ENCODE results near the gene FLYWCH2.

Gene FLYWCH2, protein sequence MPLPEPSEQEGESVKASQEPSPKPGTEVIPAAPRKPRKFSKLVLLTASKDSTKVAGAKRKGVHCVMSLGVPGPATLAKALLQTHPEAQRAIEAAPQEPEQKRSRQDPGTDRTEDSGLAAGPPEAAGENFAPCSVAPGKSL

GRCh38 chr16:2882650-2883457 is at the start of gene FLYWCH2:
TSS of gene FLYWCH2 (plus strand) at chr16:2883215. CDS start at chr16:2896450, 13,235 bp downstream.
- H3K27ac ChIP-seq: peak within 1 kb of the TSS; percentile 87
- TF ChIP-seq, protein P1, sequence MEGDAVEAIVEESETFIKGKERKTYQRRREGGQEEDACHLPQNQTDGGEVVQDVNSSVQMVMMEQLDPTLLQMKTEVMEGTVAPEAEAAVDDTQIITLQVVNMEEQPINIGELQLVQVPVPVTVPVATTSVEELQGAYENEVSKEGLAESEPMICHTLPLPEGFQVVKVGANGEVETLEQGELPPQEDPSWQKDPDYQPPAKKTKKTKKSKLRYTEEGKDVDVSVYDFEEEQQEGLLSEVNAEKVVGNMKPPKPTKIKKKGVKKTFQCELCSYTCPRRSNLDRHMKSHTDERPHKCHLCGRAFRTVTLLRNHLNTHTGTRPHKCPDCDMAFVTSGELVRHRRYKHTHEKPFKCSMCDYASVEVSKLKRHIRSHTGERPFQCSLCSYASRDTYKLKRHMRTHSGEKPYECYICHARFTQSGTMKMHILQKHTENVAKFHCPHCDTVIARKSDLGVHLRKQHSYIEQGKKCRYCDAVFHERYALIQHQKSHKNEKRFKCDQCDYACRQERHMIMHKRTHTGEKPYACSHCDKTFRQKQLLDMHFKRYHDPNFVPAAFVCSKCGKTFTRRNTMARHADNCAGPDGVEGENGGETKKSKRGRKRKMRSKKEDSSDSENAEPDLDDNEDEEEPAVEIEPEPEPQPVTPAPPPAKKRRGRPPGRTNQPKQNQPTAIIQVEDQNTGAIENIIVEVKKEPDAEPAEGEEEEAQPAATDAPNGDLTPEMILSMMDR (IDR thresholded peaks at IDR 0.05): peak; percentile 8; the same call in 1 of the 2 replicates
- TF ChIP-seq ZFX (IDR thresholded peaks at IDR 0.05; ENCODE audit: borderline replicate concordance): no peak

- TF ChIP-seq ZFX (IDR thresholded peaks at IDR 0.05; ENCODE audit: borderline replicate concordance): no peak
- TF ChIP-seq, protein P1 (IDR thresholded peaks at IDR 0.05): no peak
- no peak overlapping the region for H3K27ac ChIP-seq
These were observed 49.2 kb upstream of the FLYWCH2 start for GRCh38 chr16:2833776-2834175.

DNA sequence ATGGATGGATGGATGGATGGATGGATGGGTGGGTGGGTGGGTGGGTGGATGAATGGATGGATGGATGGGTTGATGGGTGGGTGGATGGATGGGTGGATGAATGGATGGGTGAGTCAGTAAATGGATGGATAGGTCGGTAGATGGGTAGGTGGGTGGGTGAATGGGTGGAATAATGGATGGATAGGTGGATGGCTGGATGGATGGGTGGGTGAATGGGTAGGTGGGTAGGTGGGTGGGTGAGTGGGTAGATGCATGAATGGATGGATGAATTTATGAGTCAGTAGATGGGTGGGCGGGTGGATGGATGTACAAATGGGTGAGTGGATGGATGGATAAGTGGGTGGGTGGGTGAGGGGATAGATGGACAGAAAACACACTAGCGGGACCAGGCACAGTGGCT is 48.0 kb upstream of the FLYWCH2 start:
- TF ChIP-seq, protein P1 (IDR thresholded peaks at IDR 0.05): no peak
- TF ChIP-seq ZFX (IDR thresholded peaks at IDR 0.05; ENCODE audit: borderline replicate concordance): no peak
- H3K27ac ChIP-seq: no peak overlapping the region

GRCh38 chr16:2835638-2836493 is 47.1 kb upstream of the FLYWCH2 start:
- no peak overlapping the region for H3K27ac ChIP-seq
- no peak for TF ChIP-seq ZFX (IDR thresholded peaks at IDR 0.05; ENCODE audit: borderline replicate concordance)
- TF ChIP-seq, protein P1 (IDR thresholded peaks at IDR 0.05): no peak

DNA sequence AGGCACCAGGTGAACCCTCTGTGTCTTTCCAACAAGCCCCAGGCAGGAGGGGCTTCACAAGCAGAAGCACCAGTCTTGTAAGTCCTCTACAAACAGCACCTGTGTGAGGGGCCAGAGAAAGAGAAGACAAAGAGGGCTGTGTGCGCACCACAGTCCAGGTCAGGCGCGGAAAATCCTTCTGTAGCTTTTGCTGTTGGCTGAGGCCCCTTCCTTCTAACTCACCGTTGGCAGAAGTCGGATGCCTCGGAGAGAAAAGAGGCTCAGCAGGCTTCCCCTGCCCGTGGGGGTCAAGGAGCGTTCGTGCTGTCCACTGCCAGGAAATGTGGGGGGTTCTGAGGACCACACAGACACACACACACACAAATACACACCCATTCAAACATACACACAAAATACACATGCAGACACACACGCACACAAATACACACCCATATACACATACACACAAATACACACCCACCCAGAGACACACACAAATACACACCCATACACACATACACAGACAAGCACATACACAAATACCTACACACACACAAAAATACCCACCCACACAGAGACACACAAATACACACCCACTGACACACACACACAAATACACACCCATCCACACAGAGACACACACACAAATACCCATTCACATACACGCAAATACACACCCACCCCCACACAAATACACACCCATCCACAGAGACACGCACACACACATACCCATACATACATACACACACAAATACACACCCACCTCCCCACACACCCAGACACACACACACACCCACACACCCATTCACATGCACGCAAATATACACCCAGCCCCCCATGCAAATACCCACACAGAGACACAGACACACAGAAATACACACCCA is 46.1 kb upstream of the FLYWCH2 start:
- no peak overlapping the region for H3K27ac ChIP-seq
- no peak for TF ChIP-seq ZFX (IDR thresholded peaks at IDR 0.05; ENCODE audit: borderline replicate concordance)
- TF ChIP-seq, protein P1 (IDR thresholded peaks at IDR 0.05): no peak

DNA sequence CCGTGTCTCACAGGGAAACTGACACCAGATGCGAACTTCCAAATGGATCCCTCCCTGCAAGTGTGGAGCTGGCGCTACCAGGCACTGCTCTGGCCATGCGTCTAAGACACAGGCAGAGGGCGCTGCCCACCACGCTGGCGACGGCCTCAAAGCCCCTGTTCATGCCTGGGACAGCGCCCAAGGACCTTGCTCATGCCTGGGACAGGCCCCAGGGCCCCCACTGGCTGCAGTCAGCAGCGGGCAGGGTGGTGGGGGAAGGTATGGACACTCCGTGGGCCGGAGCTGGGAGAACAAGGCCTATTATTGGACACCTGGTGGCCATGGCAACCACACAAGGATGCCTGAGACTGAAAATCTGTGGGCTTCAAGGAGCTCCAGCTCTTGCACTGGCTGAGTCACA is 44.1 kb upstream of the FLYWCH2 start:
- no peak for TF ChIP-seq ZFX (IDR thresholded peaks at IDR 0.05; ENCODE audit: borderline replicate concordance)
- TF ChIP-seq, protein P1 (IDR thresholded peaks at IDR 0.05): peak; percentile 90
- no peak overlapping the region for H3K27ac ChIP-seq
